GM21529 (cell line): ENCODE measurements around the gene SHTN1.

Experiments
- ATAC-seq: cut with Tn5 transposase; IDR thresholded peaks from one replicate; pipeline ENCODE4 v1.9.1; 2021; ENCODE audit not compliant: unreplicated experiment

The SHTN1 gene

GRCh38 chr10:117005026-117005526 is at the start of gene SHTN1:
SHTN1 (minus strand) TSS chr10:117005187; CDS start chr10:117005079, 108 bp downstream.
- peak; percentile 54 for ATAC-seq

GRCh38 chr10:117053482-117053881 is 48.5 kb upstream of the SHTN1 start:
- ATAC-seq: no peak

- no peak for ATAC-seq
Measured at GRCh38 chr10:117047947-117048346, 43.0 kb upstream of the SHTN1 start.

GRCh38 chr10:117016266-117016665 is 11.3 kb upstream of the SHTN1 start:
- ATAC-seq: no peak

- no peak for ATAC-seq
Measured at GRCh38 chr10:117014835-117015234, 9.8 kb upstream of the SHTN1 start.

- ATAC-seq: no peak
Measured at GRCh38 chr10:117007080-117007479, 2.1 kb upstream of the SHTN1 start.

- ATAC-seq: no peak
Measured at GRCh38 chr10:117005527-117006055, 604 bp upstream of the SHTN1 start.

- ATAC-seq: peak; percentile 68
Measured at GRCh38 chr10:117004227-117005025, 561 bp downstream of the SHTN1 start.

GRCh38 chr10:117003336-117003735 is 1.7 kb downstream of the SHTN1 start:
- no peak for ATAC-seq

GRCh38 chr10:117002206-117002605 is 2.8 kb downstream of the SHTN1 start:
- no peak for ATAC-seq

GRCh38 chr10:117001144-117001543 is 3.8 kb downstream of the SHTN1 start:
- no peak for ATAC-seq

- no peak for ATAC-seq
Measured at GRCh38 chr10:117000580-117000979, 4.4 kb downstream of the SHTN1 start.

GRCh38 chr10:116998172-116998571 is 6.8 kb downstream of the SHTN1 start:
- no peak for ATAC-seq

- ATAC-seq: no peak
Measured at GRCh38 chr10:116997015-116997414, 8.0 kb downstream of the SHTN1 start.

- no peak for ATAC-seq
Measured at GRCh38 chr10:116995648-116996047, 9.3 kb downstream of the SHTN1 start.

- no peak for ATAC-seq
Measured at GRCh38 chr10:116994113-116994890, 10.7 kb downstream of the SHTN1 start.

- no peak for ATAC-seq
Measured at GRCh38 chr10:116993610-116994009, 11.4 kb downstream of the SHTN1 start.

- no peak for ATAC-seq
Measured at GRCh38 chr10:116992183-116992582, 12.8 kb downstream of the SHTN1 start.

GRCh38 chr10:116990276-116990800 is 14.6 kb downstream of the SHTN1 start:
- ATAC-seq: no peak

- ATAC-seq: no peak
Measured at GRCh38 chr10:116989439-116989838, 15.5 kb downstream of the SHTN1 start.

- ATAC-seq: no peak
Measured at GRCh38 chr10:116988311-116988710, 16.7 kb downstream of the SHTN1 start.
